ENCODE results near the gene ABI3BP. TPM values are rescaled to one million over a fixed set of nuclear protein-coding genes. Genes with fewer than 3 reads are reported as not detected.
A peak's percentile ranks its signal among the peaks of the same experiment; 100 is the strongest.

ABI3BP gene
- total RNA-seq = not detected

- no peak within 1 kb of the TSS for H3K27ac Mint-ChIP-seq
- DNase-seq (peak; percentile 16), ATAC-seq (peak; percentile 53)
- ChIA-PET CTCF (no interaction called here), POLR2A (no interaction called here)
- peaks cover 12% of the 10 kb centered on the region for H3K27me3 Mint-ChIP-seq
- no peak within 1 kb of the TSS for H3K4me3 Mint-ChIP-seq
- no peaks in the 10 kb centered on the region for H3K4me1 Mint-ChIP-seq (ENCODE audit: low read depth)
- no peaks in the 10 kb centered on the region for H3K9me3 Mint-ChIP-seq
- intact Hi-C loops (cut with micrococcal nuclease) = no loop called here
- H3K36me3 Mint-ChIP-seq (ENCODE audit: low read depth) = no peaks in the 10 kb centered on the region
- no peak for TF ChIP-seq CTCF (IDR thresholded peaks at IDR 0.05)
Observed at GRCh38 chr3:100993309-100993708, at the start of gene ABI3BP. TSS of gene ABI3BP (minus strand) at chr3:100993421. CDS start at chr3:100993384, 37 bp downstream.

- H3K9me3 Mint-ChIP-seq = no peaks in the 10 kb centered on the region
- CTCF ChIA-PET = no interaction called here
- no peak overlapping the region for H3K27ac Mint-ChIP-seq
- no peaks in the 10 kb centered on the region for H3K36me3 Mint-ChIP-seq (ENCODE audit: low read depth)
- intact Hi-C loops (cut with micrococcal nuclease) = no loop called here
- peaks cover 10% of the 10 kb centered on the region for H3K27me3 Mint-ChIP-seq
- no peaks in the 10 kb centered on the region for H3K4me1 Mint-ChIP-seq (ENCODE audit: low read depth)
- no peak for TF ChIP-seq CTCF (IDR thresholded peaks at IDR 0.05)
- no peak for ATAC-seq
- POLR2A ChIA-PET = no interaction called here
- no peak overlapping the region for H3K4me3 Mint-ChIP-seq
- DNase-seq = no peak
Observed at GRCh38 chr3:101039285-101039684, 46.1 kb upstream of the ABI3BP start.

GRCh38 chr3:101038880-101039279 lies 45.7 kb upstream of the ABI3BP start:
- ChIA-PET CTCF (no interaction called here), POLR2A (no interaction called here)
- no peak overlapping the region for H3K27ac Mint-ChIP-seq
- TF ChIP-seq CTCF (IDR thresholded peaks at IDR 0.05) = no peak
- no peaks in the 10 kb centered on the region for H3K4me1 Mint-ChIP-seq (ENCODE audit: low read depth)
- DNase-seq (no peak), ATAC-seq (no peak)
- no peak overlapping the region for H3K4me3 Mint-ChIP-seq
- no peaks in the 10 kb centered on the region for H3K9me3 Mint-ChIP-seq
- peaks cover 14% of the 10 kb centered on the region for H3K27me3 Mint-ChIP-seq
- H3K36me3 Mint-ChIP-seq (ENCODE audit: low read depth) = no peaks in the 10 kb centered on the region
- intact Hi-C loops (cut with micrococcal nuclease) = no loop called here

- Mint-ChIP-seq H3K27ac (no peak overlapping the region), H3K27me3 (peaks cover 14% of the 10 kb centered on the region), H3K36me3 (ENCODE audit: low read depth) (no peaks in the 10 kb centered on the region), H3K4me1 (ENCODE audit: low read depth) (no peaks in the 10 kb centered on the region), H3K9me3 (no peaks in the 10 kb centered on the region), H3K4me3 (no peak overlapping the region)
- intact Hi-C loops (cut with micrococcal nuclease) = no loop called here
- DNase-seq = no peak
- POLR2A ChIA-PET = no interaction called here
- CTCF ChIA-PET = no interaction called here
- TF ChIP-seq CTCF (IDR thresholded peaks at IDR 0.05) = no peak
- no peak for ATAC-seq
Observed at GRCh38 chr3:101038393-101038792, 45.2 kb upstream of the ABI3BP start.

GRCh38 chr3:101037613-101038012 lies 44.4 kb upstream of the ABI3BP start:
- TF ChIP-seq CTCF (IDR thresholded peaks at IDR 0.05) = no peak
- ChIA-PET CTCF (interaction anchor here (0.9 kb wide), 1 partner anchor 32 kb away, joined by 3 read pairs; no protein-coding TSS in a partner anchor), POLR2A (no interaction called here)
- intact Hi-C loops (cut with micrococcal nuclease) = no loop called here
- Mint-ChIP-seq H3K27me3 (peaks cover 11% of the 10 kb centered on the region), H3K27ac (no peak overlapping the region), H3K36me3 (ENCODE audit: low read depth) (no peaks in the 10 kb centered on the region), H3K9me3 (no peaks in the 10 kb centered on the region), H3K4me3 (no peak overlapping the region), H3K4me1 (ENCODE audit: low read depth) (no peaks in the 10 kb centered on the region)
- ATAC-seq (no peak), DNase-seq (no peak)
